Stimulated activated naive CD8-positive, alpha-beta T cell treated with anti-CD3 and anti-CD28 coated beads, Interleukin-15, Interleukin-2, amounts not matched to agents 100 ng/mL and 50 ng/mL, for 24 hours (primary cell): ENCODE measurements around the gene ECHS1.
"Not testable (repeated sequence)": the region's sequence is repeated elsewhere in the genome, so short reads cannot be mapped to it uniquely, and the experiment has no call there.

ENCODE experiments used
- H3K27ac Mint-ChIP-seq: one replicate; pipeline ENCODE4 v1.8.0; 2021; ENCODE audit warnings: mild to moderate bottlenecking, mixed read lengths
- H3K27me3 Mint-ChIP-seq: one replicate; pipeline ENCODE4 v1.8.0; 2021; ENCODE audit warnings: mixed read lengths
- H3K36me3 Mint-ChIP-seq: one replicate; pipeline ENCODE4 v1.8.0; 2021; ENCODE audit warnings: low read depth, mixed read lengths
- H3K4me1 Mint-ChIP-seq: one replicate; pipeline ENCODE4 v1.8.0; 2021; ENCODE audit warnings: low read depth, mixed read lengths
- H3K4me3 Mint-ChIP-seq: one replicate; pipeline ENCODE4 v1.8.0; 2021; ENCODE audit warnings: mild to moderate bottlenecking, mixed read lengths
- H3K9me3 Mint-ChIP-seq: one replicate; pipeline ENCODE4 v1.8.0; 2021; ENCODE audit warnings: mixed read lengths

Gene ECHS1

DNA sequence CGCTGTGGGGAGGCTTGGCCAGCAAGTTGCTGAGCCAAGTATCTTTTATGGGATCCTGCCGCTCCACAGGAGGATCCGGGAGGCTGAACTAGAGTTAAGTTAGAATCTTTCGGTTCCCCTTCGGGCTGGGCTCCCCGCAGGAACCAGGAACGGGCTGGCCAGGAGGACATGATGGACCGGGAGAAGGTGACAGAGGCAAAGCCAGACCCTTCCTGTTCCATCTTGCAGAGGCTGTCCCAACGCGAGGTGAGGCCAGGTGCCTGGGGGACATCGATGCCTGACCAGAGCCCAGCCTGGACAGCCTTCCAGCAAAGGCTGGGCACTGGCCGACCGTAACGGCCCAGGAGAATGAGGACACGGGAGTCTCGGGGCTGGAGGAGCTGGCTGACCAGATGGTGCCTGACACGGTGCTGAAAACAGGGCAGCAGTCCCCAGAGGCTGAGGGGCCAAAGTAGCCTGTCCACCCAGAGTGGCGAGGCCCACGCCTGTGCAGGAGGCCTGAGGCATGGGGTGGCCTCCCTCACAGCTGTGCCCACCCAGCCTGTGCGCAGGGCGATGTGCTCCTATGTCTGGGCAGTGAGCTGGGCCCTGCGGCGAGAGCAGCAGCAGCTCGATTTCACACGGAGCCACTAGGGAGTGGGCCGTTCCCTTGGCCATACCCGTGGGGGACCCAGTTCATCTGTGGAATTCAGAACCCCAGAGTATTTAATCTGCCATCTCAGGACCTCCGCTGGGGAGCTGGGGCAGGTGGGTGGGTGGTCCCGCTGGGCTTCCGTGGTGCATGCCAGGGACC, 4.1 kb upstream of the ECHS1 start:
- Mint-ChIP-seq H3K27ac (no peak overlapping the region), H3K27me3 (no peaks in the 10 kb centered on the region), H3K4me3 (no peak overlapping the region)

DNA sequence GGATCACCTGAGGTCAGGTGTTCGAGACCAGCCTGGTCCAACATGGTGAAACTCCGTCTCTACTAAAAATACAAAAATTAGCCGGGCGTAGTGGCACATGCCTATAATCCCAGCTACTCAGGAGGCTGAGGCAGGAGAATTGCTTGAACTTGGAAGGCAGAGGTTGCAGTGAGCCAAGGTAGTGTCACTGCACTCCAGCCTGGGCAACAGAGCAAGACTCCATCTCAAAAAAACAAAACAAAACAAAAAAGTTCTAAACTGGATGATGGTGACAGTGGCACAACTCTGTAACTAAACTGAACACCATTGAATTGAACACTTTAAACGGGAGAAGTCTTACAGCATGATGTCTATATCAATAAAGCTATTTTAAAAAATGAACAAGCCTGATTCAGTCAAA, 3.0 kb upstream of the ECHS1 start:
- H3K9me3 Mint-ChIP-seq, H3K36me3 Mint-ChIP-seq, H3K4me3 Mint-ChIP-seq, H3K27ac Mint-ChIP-seq, H3K27me3 Mint-ChIP-seq: not testable (repeated sequence)
- peaks cover 14% of the 10 kb centered on the region for H3K4me1 Mint-ChIP-seq

More for the DNA sequence above, 4.1 kb upstream of the ECHS1 start:
- H3K9me3 Mint-ChIP-seq, result no peaks in the 10 kb centered on the region
- no peaks in the 10 kb centered on the region for H3K36me3 Mint-ChIP-seq
- peaks cover 14% of the 10 kb centered on the region for H3K4me1 Mint-ChIP-seq

DNA sequence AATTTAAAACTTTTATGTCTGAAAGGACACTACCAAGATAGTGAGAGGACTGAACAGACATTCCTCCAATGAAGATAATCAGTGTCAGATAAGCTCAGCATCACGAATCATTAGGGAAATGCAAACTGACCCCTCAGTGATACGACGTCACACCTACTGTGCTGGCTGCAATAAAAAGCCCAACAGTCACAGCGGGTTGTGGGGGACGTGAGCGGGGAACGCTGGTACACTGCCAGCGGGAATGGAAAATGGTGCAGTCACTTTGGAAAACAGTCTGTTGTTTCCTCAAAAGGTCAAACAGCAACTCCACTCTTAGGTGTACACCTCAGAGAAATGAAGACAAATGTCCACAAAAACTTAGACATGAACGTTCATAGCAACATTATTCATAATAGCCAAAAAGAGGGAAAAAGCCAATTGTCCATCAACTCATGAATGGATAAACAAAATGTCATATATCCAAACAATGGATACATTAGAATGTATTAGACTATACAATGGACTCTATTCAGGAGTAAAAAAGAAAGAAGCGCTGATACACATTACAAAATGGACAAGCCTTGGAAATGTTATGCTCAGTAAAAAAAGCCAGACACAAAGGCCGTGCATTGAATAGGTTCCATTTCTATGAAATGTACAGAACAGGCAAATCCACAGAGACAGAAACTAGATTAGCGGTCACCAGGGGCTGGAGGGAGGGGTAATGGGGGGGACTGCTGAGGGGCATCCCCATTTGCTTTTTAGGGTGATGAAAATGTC, 2.4 kb upstream of the ECHS1 start:
- Mint-ChIP-seq H3K27me3 (no peaks in the 10 kb centered on the region), H3K4me1 (peaks cover 14% of the 10 kb centered on the region), H3K27ac (no peak overlapping the region), H3K36me3 (no peaks in the 10 kb centered on the region), H3K4me3 (peak overlapping the region; percentile 68), H3K9me3 (no peaks in the 10 kb centered on the region)

DNA sequence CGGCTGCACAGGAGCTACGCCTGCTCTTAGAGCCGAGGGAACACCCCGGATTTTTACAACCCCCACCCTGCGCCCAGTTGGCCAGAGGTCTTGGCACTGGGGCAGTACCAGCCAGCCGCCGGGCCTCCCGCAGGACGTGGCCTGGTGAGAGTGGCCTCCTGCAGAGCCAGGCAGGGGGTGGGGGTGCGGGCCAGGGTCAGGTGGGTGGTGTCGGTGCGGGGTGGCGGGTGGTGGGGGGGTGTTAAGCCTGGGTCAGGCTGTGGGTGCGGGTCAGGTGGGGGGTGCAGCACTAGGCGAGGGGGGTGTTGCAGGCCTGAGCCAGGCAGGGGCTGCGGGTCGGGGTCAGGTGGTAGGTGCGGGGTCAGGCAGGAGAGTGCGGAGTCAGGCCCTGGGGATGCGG, 647 bp downstream of the ECHS1 start:
- H3K4me1 Mint-ChIP-seq, result peaks cover 18% of the 10 kb centered on the region
- H3K27me3 Mint-ChIP-seq, result no peaks in the 10 kb centered on the region
- H3K36me3 Mint-ChIP-seq, result peaks cover 10% of the 10 kb centered on the region
- no peaks in the 10 kb centered on the region for H3K9me3 Mint-ChIP-seq
- H3K4me3 Mint-ChIP-seq, result peak overlapping the region; percentile 69
- H3K27ac Mint-ChIP-seq, result no peak overlapping the region

DNA sequence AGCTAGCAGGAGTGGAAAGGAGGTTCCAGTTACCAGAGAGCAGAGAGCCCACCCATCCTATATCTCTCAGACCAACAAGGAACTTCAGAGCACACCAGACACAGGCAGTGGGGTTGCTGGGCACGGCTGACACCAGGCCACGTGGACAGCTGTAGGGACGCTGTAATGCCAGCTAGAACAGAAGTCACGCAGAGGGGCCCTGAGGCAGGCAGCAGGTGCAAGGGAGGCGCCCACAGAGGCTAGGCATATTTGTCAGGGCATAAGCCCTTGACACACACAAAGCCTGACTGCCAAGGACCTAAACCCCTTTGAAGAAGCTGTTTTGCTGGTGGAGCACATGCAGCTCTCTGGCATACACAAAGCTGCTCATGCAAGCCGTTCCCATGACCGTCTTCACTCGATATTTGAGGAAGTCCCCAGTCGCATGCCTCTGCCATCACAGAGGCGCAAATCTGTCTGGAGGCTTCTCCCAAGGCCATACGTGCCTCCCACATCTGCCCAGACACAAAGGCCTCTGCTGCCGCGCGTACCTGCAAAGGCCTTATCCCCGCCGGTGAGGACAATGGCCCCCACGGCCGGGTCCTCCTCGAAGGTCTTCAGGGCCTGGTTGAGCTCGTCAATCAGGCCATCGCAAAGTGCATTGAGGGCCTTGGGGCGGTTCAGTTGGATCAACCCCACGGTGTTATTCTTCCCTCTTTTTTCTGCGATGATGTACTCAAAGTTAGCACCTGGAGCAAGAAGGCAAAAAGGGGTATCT, 2.9 kb downstream of the ECHS1 start:
- peaks cover 18% of the 10 kb centered on the region for H3K4me1 Mint-ChIP-seq
- no peaks in the 10 kb centered on the region for H3K9me3 Mint-ChIP-seq
- H3K4me3 Mint-ChIP-seq, result no peak overlapping the region

DNA sequence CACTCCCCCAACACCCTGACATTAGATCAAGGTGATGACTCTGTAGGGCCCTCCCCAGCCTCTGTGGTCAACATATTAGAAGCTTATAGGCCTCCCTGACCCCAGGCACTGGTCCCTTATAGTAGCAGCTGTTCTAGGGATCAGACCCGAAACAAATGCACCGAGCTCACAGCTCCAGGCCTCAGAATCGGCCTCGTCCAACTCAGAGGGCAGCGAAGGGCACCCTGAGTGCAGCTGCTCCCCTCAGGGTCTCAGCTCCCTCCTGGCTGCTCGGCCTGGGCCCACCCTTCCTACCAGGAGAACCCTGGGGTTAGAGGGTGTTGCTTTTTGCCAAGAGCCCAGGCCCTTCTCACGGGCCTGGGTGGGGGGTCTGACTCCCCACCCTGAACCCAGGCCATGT, 5.0 kb downstream of the ECHS1 start:
- Mint-ChIP-seq H3K27ac (no peak overlapping the region), H3K9me3 (no peaks in the 10 kb centered on the region), H3K36me3 (peaks cover 16% of the 10 kb centered on the region), H3K4me3 (no peak overlapping the region), H3K27me3 (no peaks in the 10 kb centered on the region), H3K4me1 (peaks cover 13% of the 10 kb centered on the region)

More for the DNA sequence above, 2.9 kb downstream of the ECHS1 start:
- H3K36me3 Mint-ChIP-seq, result peaks cover 10% of the 10 kb centered on the region
- H3K27me3 Mint-ChIP-seq, result no peaks in the 10 kb centered on the region
- no peak overlapping the region for H3K27ac Mint-ChIP-seq

DNA sequence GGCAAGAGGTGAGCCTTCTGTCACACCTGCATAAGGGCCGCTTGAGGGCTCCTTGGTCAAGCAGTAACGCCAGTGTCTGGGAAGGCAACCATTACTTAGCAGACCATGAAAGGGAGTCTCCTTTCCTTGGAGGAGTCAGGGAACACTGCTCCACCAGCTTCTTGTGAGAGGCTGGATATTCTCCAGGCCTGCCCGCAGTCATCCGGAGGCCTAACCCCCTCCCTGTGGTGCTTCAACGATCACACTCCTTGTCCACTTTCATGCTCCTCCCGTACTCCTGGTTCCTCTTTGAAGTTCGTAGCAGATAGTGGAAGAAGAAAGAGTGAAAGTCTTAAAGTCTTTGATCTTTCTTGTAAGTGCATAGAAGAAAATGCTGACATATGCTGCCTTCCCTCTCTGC, 5.7 kb downstream of the ECHS1 start:
- not testable (repeated sequence) for H3K9me3 Mint-ChIP-seq, H3K27me3 Mint-ChIP-seq, H3K27ac Mint-ChIP-seq, H3K4me3 Mint-ChIP-seq
- H3K4me1 Mint-ChIP-seq, result peaks cover 11% of the 10 kb centered on the region
- H3K36me3 Mint-ChIP-seq, result peaks cover 16% of the 10 kb centered on the region

DNA sequence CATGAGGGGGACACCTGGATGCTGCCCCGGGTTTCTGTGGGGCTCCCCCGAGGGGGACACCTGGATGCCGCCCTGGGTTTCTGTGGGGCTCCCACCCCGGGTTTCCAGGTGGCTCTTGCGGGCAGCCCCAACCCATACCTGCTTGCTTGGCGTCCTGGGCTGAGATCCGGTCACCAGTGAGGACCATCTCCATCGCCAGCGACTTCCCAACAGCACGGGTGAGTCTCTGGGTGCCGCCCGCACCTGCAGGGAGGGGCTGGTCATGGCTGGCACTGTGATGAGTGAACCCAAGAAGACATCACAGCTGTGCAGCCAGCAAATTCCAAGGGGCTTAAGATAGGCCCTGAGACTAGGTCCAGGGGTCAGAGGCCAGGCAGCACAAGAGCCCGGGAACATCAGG, 6.4 kb downstream of the ECHS1 start:
- Mint-ChIP-seq H3K4me3 (no peak overlapping the region), H3K4me1 (peaks cover 12% of the 10 kb centered on the region), H3K36me3 (peaks cover 23% of the 10 kb centered on the region), H3K27ac (no peak overlapping the region), H3K27me3 (no peaks in the 10 kb centered on the region), H3K9me3 (no peaks in the 10 kb centered on the region)

DNA sequence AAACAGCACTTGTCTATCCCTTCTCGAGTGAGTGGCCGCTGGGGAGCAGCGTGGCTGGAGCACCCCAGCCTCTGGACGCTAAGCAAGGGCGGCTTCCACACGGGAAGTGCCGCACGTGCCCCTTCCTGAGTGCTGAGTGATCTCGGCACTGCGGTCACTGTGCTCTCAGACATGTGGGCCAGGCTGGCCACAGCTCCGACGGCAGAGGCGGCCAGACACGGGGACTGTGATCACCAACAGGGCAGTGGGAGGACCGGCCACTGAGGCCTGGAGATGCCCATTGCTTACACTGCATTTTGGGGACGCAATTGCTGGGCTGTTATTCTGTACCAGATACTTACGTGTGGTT, 7.0 kb downstream of the ECHS1 start:
- H3K4me1 Mint-ChIP-seq, result peaks cover 18% of the 10 kb centered on the region
- no peak overlapping the region for H3K27ac Mint-ChIP-seq
- H3K36me3 Mint-ChIP-seq, result peaks cover 24% of the 10 kb centered on the region
- H3K4me3 Mint-ChIP-seq, result no peak overlapping the region
- H3K27me3 Mint-ChIP-seq, result no peaks in the 10 kb centered on the region
- H3K9me3 Mint-ChIP-seq, result no peaks in the 10 kb centered on the region

DNA sequence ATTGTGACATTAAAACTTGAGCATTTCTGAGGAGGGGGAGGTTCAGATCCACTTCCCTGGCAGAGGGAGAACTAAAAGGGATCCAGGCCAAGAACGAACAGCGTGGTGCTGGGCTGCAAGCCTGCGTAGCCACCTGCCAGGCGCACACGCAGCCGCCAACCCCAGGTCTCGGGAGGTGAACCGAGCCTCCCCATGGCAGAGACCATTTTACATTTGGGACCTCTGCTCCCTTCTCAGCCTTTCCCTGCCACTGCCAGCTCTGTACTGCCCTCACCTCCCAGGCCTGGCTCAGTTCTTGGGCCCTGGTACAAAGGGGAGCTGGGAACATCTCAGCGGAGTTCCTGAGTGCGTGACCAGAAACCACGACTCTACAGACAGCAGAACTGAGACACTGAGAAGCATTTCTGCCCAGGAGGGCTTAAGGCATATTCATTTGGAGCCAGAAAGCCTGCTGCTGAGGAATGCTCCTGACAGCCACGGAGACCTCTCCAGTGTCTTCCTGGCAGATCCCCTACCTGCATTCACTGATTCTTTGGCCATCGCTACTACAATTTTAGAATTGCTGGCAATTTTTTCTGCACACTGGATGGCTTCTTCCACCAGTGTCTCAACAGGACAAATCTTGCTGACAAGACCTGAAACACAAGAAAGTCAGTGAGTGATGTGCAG, 7.6 kb downstream of the ECHS1 start:
- Mint-ChIP-seq H3K4me3 (no peak overlapping the region), H3K9me3 (no peaks in the 10 kb centered on the region), H3K4me1 (peaks cover 18% of the 10 kb centered on the region), H3K36me3 (peaks cover 24% of the 10 kb centered on the region), H3K27ac (no peak overlapping the region), H3K27me3 (no peaks in the 10 kb centered on the region)

DNA sequence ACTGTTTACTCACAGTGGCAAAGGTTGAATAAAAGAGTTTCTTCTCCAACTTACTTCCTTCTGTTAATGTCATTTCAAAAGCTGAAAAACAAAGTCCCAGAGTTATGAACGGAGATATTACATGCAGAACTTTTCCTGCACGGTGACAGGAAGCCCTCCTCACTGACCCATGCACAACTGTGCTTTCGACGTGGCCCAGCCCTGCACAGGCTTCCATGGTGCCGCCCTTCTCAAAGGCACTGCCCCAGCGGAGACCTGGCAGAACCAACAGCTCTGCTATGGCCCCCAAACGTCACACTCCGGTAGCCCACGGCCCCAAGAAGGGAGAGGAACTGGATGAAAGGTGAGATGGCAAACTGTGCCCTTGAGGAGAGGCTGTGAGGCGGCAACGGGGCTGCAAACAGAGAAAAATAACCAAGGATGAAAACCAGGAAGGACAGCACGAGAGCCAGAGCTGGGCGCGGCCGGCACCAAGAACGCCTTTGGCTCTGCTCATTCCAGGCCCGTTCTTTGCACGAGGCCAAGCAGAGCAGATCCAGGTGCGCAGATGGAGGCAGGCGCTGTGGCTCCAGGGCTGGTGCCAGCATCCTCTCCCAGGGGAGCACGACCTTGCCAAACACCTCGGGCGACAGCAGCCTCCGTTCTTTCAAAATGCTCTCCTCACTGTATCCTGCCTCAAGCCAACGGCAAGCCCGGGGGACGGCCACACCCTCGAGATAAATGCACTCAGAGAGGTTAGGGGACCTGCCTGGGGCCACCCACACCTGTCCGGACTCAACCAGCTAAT, 8.3 kb downstream of the ECHS1 start:
- peaks cover 18% of the 10 kb centered on the region for H3K4me1 Mint-ChIP-seq
- no peaks in the 10 kb centered on the region for H3K9me3 Mint-ChIP-seq
- no peak overlapping the region for H3K4me3 Mint-ChIP-seq
- no peak overlapping the region for H3K27ac Mint-ChIP-seq
- H3K27me3 Mint-ChIP-seq, result no peaks in the 10 kb centered on the region
- peaks cover 21% of the 10 kb centered on the region for H3K36me3 Mint-ChIP-seq

DNA sequence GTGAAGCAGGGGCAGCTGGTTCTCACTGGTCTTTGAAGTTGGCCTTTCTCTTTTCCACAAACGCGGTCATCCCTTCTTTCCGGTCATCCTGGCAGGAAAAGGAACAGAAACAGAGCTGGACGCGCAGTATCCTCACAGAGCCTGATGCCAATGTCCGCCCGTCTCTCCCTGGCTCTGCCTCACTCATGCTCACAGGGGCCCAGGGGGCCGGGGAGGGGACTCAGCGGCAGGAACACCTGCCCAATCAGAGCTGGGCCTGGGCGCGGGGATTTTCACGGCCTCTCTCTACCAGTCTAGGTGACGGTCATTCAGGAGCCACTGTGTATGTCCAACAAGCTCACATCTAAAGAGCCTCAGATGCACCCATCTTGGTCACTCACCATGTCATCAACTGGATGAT, 10.3 kb downstream of the ECHS1 start:
- Mint-ChIP-seq H3K4me3 (no peak overlapping the region), H3K9me3 (no peaks in the 10 kb centered on the region), H3K27ac (no peak overlapping the region), H3K27me3 (no peaks in the 10 kb centered on the region), H3K4me1 (peaks cover 11% of the 10 kb centered on the region), H3K36me3 (peaks cover 14% of the 10 kb centered on the region)

DNA sequence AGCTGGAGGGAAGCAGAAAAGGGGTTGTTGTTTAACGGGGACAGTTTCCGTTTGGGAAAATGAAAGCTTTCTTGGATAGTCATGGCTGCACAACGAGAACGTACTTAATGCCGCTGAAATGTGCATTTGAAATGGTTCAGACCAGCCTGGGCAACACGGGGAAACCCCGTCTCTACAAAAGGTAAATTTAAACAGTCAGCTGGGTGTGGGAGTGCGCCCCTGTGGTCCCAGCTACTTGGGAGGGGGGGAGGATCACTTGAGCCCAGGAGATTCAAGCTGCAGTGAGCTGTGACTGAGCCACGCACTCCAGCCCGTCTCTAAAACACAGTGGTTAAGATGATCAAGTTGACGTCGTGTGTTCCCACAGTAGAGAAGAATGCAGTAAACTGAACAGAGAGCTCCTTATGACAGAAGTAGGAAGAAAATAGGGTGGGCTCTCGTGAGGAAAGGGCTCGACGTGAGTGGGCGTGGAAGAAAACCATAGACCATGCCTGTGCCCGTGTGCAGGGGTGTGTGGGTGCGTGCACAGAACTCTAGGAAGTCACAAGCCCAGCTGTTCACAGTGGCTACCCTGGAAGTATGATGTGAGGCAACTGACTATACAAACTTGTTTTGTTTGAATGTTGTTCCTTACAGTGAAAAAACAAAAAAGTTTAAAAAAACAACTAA, 11.2 kb downstream of the ECHS1 start:
- H3K27me3 Mint-ChIP-seq, result no peaks in the 10 kb centered on the region
- no peaks in the 10 kb centered on the region for H3K9me3 Mint-ChIP-seq
- H3K27ac Mint-ChIP-seq, result no peak overlapping the region

DNA sequence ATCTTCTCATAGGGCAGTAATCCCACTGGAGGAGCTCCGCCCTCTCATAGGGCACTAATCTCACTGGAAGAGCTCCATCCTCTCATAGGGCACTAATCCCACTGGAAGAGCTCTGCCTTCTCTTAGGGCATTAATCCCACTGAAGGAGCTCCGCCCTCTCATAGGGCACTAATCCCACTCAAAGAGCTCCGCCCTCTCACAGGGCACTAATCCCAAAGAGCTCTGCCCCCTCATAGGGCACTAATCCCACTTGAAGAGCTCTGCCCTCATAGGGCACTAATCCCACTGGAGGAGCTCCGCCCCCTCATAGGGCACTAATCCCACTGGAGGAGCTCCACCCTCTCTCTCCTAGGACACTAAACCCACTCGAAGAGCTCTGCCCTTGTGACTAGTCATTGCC, 11.9 kb downstream of the ECHS1 start:
- no peak overlapping the region for H3K4me3 Mint-ChIP-seq
- no peaks in the 10 kb centered on the region for H3K27me3 Mint-ChIP-seq
- no peak overlapping the region for H3K27ac Mint-ChIP-seq
- H3K36me3 Mint-ChIP-seq, result peaks cover 14% of the 10 kb centered on the region
- peaks cover 12% of the 10 kb centered on the region for H3K4me1 Mint-ChIP-seq
- H3K9me3 Mint-ChIP-seq, result no peaks in the 10 kb centered on the region

More for the DNA sequence above, 11.2 kb downstream of the ECHS1 start:
- H3K4me3 Mint-ChIP-seq, result no peak overlapping the region
- peaks cover 11% of the 10 kb centered on the region for H3K4me1 Mint-ChIP-seq
- peaks cover 14% of the 10 kb centered on the region for H3K36me3 Mint-ChIP-seq
